DOHH2 (cell line): ENCODE data around the gene RASSF3.

Source experiments
- EZH2phosphoT487 ChIP-seq: fragments of 200-600 bp; sonication (generic); IDR thresholded peaks from 2 replicates; pipeline ENCODE4 v1.6.1; 2017; ENCODE audit warnings: borderline replicate concordance, mild to moderate bottlenecking, antibody characterized with exemption, low read length, moderate library complexity, mixed read lengths
- TF ChIP-seq, protein P1 (sequence below): fragments of 200-600 bp; sonication (generic); IDR thresholded peaks from one replicate; pipeline ENCODE4 v1.5.1; 2014; ENCODE audit warnings: antibody characterized with exemption, mild to moderate bottlenecking, low read depth, low read length; ENCODE audit not compliant: poor library complexity, severe bottlenecking

DNA sequence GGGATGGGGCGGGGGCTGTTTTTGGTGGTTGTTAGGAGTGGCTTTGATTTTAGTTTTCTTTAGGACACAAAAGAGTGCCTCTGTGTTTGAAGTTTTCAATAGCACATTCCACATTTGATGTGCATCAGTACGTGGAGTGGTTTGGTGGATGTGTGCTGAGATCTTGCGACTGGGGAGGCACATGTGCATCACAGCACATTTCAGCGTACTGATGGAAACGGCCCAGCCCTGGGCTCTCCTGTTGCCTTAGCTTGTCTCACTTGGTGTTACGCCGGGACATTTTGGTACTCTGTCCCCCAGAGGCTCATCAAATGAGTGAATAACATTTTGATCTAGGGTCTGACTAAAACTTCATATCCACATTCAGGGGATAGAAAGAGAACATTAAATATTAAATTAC lies 78.4 kb downstream of the RASSF3 start:
- TF ChIP-seq, protein P1, sequence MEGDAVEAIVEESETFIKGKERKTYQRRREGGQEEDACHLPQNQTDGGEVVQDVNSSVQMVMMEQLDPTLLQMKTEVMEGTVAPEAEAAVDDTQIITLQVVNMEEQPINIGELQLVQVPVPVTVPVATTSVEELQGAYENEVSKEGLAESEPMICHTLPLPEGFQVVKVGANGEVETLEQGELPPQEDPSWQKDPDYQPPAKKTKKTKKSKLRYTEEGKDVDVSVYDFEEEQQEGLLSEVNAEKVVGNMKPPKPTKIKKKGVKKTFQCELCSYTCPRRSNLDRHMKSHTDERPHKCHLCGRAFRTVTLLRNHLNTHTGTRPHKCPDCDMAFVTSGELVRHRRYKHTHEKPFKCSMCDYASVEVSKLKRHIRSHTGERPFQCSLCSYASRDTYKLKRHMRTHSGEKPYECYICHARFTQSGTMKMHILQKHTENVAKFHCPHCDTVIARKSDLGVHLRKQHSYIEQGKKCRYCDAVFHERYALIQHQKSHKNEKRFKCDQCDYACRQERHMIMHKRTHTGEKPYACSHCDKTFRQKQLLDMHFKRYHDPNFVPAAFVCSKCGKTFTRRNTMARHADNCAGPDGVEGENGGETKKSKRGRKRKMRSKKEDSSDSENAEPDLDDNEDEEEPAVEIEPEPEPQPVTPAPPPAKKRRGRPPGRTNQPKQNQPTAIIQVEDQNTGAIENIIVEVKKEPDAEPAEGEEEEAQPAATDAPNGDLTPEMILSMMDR, result no peak
- TF ChIP-seq EZH2phosphoT487, result no peak
